Measurements from ENCODE around the gene ASIC5.

- TF ChIP-seq CTCF (IDR thresholded peaks at IDR 0.05) (no peak), POLR2A (IDR thresholded peaks at IDR 0.05) (no peak)
These were observed 66.8 kb downstream of the ASIC5 start for GRCh38 chr4:155799116-155799793.

Data from esophagus squamous epithelium (tissue), 4 donors.